ENCODE results near the gene ZDHHC14.

- TF ChIP-seq ZNF274 (IDR thresholded peaks at IDR 0.05; ENCODE audit: low read depth, low read length) (no peak), YY1 (IDR thresholded peaks at IDR 0.05; ENCODE audit: insufficient read depth, insufficient read length) (no peak)
These were observed 259.9 kb downstream of the ZDHHC14 start for GRCh38 chr6:157640746-157641451.
